AML-193 (cell line): Measurements from ENCODE around the gene SAXO2.
"Not testable (repeated sequence)": the region's sequence is repeated elsewhere in the genome, so short reads cannot be mapped to it uniquely, and the experiment has no call there.

Experiments
- DNase-seq, 2 experiments: peaks; one replicate each; lab custom pipeline; 2025; lab: John Stamatoyannopoulos, UW

Gene SAXO2

DNA sequence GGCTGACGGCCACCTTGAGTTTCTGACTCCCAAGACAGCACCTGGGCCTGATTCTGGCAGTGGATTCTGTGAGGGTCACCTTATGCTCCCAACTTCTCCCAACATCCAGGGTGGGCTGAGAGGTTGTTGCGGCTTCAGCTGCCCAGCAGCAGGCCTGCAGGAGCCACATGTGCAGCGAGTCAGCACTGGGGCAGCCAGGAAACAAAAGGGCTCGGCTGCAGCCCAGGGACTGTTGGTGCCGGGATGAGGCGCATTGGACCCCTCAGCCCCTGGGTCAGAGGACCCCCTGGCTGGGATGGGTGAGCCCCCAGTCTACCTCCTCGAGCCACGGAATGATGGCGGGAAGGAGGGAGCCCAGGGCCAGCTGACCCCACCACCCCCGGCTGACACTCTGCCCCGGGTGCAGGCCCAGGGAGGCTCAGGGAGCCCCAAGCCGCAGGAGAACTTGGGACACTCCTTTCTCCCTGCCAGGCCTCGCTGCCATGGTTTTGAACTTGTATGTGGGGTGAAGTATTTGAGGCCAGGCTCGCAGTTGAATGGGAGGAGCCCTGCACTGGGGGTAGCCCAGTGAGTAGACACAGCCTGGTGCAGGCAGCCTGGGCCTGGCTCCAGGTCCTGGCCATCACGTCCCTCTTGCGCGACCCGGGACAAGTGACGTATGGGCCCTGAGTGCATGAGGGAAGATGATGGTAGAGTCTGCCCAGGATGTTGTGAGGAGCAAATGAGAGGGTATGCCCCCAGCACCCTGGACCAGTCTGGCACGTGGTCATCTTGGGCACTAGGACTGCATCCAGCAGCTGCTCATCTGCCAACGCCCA, 51.5 kb downstream of the SAXO2 start:
- not testable (repeated sequence) for DNase-seq

DNA sequence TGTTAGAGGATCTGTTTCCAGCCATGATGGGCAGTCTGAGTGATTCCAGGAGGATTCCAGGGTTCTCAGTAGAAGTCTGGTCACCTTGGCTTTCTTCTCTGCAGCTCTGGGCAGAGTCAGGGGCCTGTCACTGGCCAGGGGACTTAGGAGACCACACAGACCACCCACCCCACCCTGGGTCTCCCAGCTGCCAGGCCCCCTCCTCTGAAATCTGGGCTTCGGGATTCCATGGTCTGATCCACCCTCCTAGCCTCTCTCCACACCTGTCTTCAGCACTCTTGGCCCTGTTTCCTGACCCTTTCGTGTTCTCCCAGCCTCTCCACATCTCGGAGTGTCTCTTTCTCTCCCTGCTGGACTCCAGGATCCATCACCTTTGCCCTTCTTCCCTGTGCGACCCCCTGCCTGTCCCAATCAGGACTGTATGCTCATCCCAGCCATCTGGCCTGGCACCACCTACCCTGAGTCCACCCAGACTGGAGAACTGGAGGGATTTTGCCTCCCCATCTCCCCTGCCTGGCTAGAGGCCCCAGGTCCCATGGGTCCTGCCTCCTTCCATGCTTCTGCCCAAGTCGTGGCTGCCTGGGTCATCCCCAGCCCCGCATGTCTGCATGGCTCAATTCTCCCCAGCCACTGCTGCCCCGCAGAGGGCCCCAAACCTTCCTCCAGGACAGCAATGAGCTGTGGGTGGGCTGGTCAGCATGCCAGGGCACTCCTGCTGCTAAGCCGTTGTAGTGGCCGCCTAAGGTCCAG, 52.3 kb downstream of the SAXO2 start:
- no peak for DNase-seq

GRCh38 chr15:82315519-82316246, 53.1 kb downstream of the SAXO2 start:
- no peak for DNase-seq

DNA sequence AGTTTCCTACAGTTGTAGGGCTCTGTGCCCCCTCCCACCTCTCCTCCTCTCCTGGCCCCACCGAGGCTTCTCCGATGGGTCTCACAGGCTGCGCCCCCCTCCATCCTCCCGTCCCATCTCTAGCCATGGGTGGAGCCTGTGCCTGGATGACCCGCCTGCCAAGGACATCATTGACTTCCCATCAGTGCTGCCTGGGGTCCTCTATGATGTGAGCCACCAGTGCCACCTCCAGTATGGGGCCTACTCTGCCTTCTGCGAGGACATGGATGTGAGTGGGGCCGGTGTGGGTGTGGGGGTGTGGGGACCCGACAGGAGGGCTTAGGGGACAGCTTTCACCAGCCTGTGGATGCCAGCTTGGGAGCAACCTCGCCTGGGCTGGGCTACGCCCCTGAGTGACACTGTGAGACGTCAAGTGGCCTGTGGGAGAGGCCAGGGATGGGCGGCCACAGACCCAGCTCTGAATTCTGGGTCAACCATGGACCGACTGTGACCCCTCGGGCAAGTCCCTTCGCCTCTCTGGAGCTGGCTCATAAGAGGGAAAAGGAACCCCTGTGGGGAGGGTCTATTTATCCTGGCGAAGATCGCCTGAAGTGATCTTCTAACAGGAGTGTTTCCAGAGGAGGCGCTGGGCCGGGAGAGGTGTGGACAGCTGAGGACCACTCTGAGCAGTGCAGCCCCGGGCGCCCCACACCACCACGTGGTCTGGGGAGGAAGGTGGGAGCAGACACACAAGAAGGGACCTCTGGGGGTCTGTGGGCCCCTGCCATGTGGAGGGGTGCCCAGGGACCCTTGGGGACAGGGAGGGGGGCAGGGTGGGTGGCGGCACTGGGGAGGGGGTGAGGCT, 53.9 kb downstream of the SAXO2 start:
- DNase-seq: not testable (repeated sequence)

DNA sequence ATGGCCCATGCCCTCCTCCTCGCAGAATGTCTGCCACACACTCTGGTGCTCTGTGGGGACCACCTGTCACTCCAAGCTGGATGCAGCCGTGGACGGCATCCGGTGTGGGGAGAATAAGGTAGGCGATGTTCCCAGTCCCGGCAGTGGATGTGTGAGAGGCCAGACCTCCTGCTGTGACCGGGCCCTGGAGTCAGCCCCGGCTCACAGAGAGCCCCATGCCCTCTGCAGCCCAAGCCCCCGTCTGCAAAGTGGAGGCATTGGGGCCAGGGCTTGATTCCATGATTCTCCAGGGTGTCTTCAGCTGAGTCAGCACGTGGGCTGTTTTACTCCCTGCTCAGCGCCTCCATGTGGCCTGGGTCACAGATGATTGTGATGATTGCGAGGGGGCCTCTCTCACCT, 54.5 kb downstream of the SAXO2 start:
- DNase-seq: no peak

- not testable (repeated sequence) for DNase-seq
Measured at GRCh38 chr15:82317516-82317915, 54.9 kb downstream of the SAXO2 start.

- not testable (repeated sequence) for DNase-seq
Measured at GRCh38 chr15:82318281-82318680, 55.7 kb downstream of the SAXO2 start.

GRCh38 chr15:82319522-82320278, 57.1 kb downstream of the SAXO2 start:
- not testable (repeated sequence) for DNase-seq

GRCh38 chr15:82320861-82321260, 58.2 kb downstream of the SAXO2 start:
- not testable (repeated sequence) for DNase-seq

DNA sequence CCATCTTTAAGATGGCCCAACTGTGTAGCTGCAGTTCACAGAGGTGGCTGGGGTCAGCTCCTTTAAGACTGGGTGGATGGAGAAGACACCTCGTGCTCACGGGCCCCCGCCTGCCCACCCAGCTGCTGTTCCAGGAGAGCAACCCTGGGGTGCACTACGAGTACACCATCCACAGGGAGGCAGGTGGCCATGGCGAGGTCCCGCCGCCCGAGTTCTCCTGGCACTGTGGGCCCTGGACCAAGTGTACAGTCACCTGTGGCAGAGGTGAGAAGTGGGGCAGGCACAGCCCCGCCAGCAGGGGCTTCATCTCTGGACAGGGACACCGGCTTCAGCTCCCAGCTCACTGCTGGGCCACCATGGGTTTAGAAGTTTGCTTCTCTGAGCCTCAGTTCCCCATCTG, 59.9 kb downstream of the SAXO2 start:
- not testable (repeated sequence) for DNase-seq

DNA sequence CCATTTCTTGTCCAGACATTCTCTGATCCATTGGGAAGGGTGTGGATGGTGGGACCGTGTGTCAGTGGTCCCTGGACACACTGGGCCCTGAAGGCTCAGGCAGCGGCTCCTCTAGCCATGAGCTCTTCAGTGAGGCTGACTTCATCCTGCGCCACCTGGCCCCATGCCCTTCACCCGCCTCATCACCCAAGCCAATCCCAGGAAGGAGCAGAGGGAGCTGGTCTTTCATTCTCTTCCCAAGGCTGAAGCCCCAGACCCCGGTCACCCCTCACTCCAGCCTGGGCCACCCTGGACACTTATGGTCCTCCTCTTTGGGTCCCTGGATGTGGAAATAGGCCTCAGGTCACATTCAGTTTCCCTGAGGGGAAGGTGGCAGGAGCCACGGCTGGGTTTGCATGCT, 62.2 kb downstream of the SAXO2 start:
- not testable (repeated sequence) for DNase-seq

DNA sequence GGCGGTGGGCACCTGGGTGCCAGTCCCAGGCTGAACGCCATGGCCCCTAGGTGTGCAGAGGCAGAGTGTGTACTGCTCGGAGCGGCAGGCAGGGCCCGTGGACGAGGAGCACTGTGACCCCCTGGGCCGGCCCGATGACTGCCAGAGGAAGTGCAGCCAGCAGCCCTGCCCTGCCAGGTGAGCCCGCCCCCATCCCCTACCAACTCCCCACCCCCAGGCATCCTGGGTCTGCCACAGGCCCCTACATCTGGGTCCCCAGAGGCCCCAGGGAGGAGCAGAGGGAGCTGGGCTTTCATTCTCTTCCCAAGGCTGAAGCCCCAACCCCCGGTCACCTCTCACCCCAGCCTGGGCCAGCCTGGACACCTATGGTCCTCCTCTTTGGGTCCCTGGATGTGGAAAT, 63.0 kb downstream of the SAXO2 start:
- DNase-seq: not testable (repeated sequence)

DNA sequence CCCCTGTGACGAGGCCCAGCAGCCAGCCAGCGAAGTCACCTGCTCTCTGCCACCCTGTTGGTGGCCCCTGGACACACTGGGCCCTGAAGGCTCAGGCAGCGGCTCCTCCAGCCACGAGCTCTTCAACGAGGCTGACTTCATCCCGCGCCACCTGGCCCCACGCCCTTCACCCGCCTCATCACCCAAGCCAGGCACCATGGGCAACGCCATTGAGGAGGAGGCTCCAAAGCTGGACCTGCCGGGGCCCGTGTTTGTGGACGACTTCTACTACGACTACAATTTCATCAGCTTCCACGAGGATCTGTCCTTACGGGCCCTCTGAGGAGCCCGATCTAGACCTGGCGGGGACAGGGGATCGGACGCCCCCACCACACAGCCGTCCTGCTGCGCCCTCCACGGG, 64.3 kb downstream of the SAXO2 start:
- DNase-seq: not testable (repeated sequence)

DNA sequence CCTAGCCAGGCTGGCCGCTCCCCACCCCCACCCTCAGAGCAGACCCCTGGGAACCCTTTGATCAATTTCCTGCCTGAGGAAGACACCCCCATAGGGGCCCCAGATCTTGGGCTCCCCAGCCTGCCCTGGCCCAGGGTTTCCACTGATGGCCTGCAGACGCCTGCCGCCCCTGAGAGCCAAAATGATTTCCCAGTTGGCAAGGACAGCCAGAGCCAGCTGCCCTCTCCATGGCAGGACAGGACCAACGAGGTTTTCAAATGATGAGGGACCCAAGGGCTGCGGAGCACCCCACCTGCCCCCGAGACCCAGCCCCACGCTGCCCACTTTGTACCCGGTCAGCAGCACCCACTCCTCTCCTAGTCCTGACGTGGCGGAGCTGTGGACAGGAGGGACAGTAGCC, 64.8 kb downstream of the SAXO2 start:
- DNase-seq: not testable (repeated sequence)

DNA sequence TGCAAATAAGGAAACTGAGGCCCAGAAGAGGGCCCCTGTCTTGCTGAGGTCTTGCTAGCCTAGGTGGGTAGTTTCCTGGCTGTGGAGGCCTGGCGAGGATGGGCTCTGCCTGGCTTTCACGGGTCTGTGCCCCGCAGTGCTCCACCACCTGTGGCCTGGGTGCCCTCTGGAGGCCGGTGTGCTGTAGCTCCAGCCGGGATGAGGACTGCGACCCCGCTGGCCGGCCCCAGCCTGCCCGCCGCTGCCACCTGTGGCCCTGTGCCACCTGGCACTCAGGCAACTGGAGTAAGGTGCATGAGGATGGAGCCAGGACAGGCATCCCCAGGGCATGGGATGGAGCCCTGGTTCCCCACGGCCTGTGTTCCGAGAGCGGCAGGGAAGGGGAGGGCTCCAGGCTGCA, 66.4 kb downstream of the SAXO2 start:
- DNase-seq: not testable (repeated sequence)

DNA sequence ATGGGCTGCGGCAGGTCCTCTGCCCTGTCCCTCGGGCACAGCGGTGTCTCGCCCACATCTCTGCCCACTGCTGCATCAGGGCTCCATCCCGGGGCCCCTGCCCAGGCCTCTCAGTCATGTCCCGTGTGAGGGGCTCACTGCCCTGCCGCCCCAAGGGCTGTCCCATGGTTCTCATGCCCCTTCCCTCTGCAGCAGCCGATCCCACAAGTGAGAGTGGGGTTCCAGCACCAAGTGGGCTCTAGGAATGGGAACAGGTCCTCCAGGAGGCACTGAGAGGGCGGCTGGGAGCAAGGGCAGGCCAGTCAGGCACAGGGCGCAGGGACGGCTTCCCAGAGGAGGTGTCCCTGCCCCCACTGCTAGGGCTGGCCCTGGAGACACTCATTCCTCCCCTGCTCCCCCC, 68.3 kb downstream of the SAXO2 start:
- not testable (repeated sequence) for DNase-seq

GRCh38 chr15:82331576-82332304, 69.1 kb downstream of the SAXO2 start:
- not testable (repeated sequence) for DNase-seq

- DNase-seq: not testable (repeated sequence)
Measured at GRCh38 chr15:82332711-82333602, 70.3 kb downstream of the SAXO2 start.
